ENCODE measurements around the gene ARFGAP1.

GRCh38 chr20:63239431-63239830, 33.2 kb upstream of the ARFGAP1 start:
- no peak for TF ChIP-seq YY1 (IDR thresholded peaks at IDR 0.05; ENCODE audit: insufficient read depth, insufficient read length)
- TF ChIP-seq SUZ12 (IDR thresholded peaks at IDR 0.05; ENCODE audit: extremely low read depth, insufficient read depth, insufficient read length), result no peak
- no peak for TF ChIP-seq ZNF274 (IDR thresholded peaks at IDR 0.05; ENCODE audit: low read depth, low read length)

Measured in NT2/D1 (cell line).